Measurements from ENCODE around the gene VAPA. TPM values are rescaled to one million over a fixed set of nuclear protein-coding genes. Genes with fewer than 3 reads are reported as not detected.
A peak's percentile ranks its signal among the peaks of the same experiment; 100 is the strongest.

The VAPA gene
- total and polyA plus RNA-seq, 2 donors (not counting 3 experiments of a cell fraction or from before 2014, with no cell fraction given) = 105 to 163 TPM

DNA sequence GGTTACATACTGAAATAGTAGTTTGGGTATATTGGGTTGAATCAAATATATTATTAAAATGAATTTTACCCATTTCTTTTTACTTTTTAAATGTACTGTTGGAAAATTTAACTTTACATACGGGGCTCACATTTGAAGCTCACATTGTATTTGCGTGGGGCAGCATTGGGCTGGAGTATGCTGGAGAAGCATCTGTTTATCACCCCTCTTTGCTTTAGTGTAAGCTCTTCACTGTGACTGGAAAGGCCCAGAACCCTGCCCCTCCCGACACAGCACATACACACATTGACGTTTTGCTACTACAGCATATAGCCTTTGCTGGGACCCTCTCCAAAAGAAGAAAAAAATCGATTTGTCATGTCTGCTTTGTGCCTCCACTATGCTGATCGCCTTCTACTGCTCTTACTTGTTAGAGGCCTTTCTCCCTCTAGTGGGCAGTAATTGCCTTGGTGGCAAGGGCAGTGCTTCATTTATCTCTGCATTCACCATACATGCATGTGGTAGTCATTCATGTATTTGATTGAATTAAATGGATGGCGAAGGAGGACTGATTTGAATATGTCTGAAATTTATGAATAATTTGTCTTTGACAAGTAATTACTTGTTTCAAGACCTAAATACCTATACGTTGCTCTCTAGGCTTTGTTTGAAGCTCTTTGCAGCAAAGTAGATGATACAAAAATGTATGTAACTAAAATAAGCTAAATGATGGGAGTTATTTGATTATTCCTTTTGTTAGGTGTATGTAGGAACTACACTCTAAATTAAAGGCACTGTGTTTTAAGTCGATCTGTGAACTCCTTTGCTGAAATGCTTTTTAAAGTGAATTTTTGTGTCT lies 37.4 kb downstream of the VAPA start:
- H4K20me1 ChIP-seq (replicated peaks; ENCODE audit: control insufficient read depth, extremely low read depth, insufficient read depth, low read length) = peaks cover 3% of the 10 kb centered on the region
- H3K36me3 ChIP-seq (ENCODE audit: control insufficient read depth in 2 of 2, extremely low read depth in 1 of 2, insufficient read depth in 2 of 2, low read length in 2 of 2) = peaks cover 3 to 14% of the 10 kb centered on the region in 2 experiments
- H3K4me1 ChIP-seq (ENCODE audit: control insufficient read depth, extremely low read depth, insufficient read depth, low read length) = no peaks in the 10 kb centered on the region
- no TSS peak for BruUV-seq (replicated peaks)
- no peaks in the 10 kb centered on the region for H3K9me3 ChIP-seq (replicated peaks; ENCODE audit: control insufficient read depth, insufficient read depth, low read length)
- DNase-seq (ENCODE audit: low read depth, low spot score) (peak; percentile 75), FAIRE-seq (peak; percentile 73)
- H2AFZ ChIP-seq (ENCODE audit: low read depth, low read length) = no peak overlapping the region
- ChIA-PET POLR2A (no interaction called here), CTCF (interaction anchor here (0.5 to 4.3 kb wide), 21 partner anchors 10 to 917 kb away, joined by 3 to 27 read pairs (median 3); partner anchors contain the start of genes RAB31 and VAPA)
- H3K9ac ChIP-seq (replicated peaks; ENCODE audit: extremely low read depth, insufficient read depth, low read length) = no peak overlapping the region
- H3K27ac ChIP-seq (ENCODE audit: insufficient read depth, low read depth, low read length) = no peak overlapping the region
- no peaks in the 10 kb centered on the region for H3K27me3 ChIP-seq (ENCODE audit: control insufficient read depth in 2 of 2, insufficient read depth in 2 of 2, low read length in 2 of 2)
- H3K9me1 ChIP-seq (replicated peaks; ENCODE audit: control insufficient read depth, extremely low read depth, insufficient read depth, low read length) = no peaks in the 10 kb centered on the region
- intact Hi-C loops (cut with micrococcal nuclease) = loop anchor here (1.0 to 5.0 kb wide), 5 partner anchors 38 to 376 kb away; no protein-coding TSS in a partner anchor
- no peak for TF ChIP-seq JUN (IDR thresholded peaks at IDR 0.05; ENCODE audit: borderline replicate concordance, insufficient read depth, insufficient read length, low read depth)
- TF ChIP-seq, protein P1, sequence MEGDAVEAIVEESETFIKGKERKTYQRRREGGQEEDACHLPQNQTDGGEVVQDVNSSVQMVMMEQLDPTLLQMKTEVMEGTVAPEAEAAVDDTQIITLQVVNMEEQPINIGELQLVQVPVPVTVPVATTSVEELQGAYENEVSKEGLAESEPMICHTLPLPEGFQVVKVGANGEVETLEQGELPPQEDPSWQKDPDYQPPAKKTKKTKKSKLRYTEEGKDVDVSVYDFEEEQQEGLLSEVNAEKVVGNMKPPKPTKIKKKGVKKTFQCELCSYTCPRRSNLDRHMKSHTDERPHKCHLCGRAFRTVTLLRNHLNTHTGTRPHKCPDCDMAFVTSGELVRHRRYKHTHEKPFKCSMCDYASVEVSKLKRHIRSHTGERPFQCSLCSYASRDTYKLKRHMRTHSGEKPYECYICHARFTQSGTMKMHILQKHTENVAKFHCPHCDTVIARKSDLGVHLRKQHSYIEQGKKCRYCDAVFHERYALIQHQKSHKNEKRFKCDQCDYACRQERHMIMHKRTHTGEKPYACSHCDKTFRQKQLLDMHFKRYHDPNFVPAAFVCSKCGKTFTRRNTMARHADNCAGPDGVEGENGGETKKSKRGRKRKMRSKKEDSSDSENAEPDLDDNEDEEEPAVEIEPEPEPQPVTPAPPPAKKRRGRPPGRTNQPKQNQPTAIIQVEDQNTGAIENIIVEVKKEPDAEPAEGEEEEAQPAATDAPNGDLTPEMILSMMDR (IDR thresholded peaks at IDR 0.05; ENCODE audit: extremely low read depth in 1 of 2, insufficient read depth in 1 of 2, low read depth in 1 of 2, low read length in 2 of 2) = peak; percentile 63 to 68
- dilution Hi-C loops (cut with MboI; ENCODE audit: extremely low pct_ligation_motif_present, low sequenced_read_pairs) = no loop called here
- H3K4me2 ChIP-seq (ENCODE audit: insufficient read depth, low read length) = no peak overlapping the region
- peaks cover 17% of the 10 kb centered on the region for H3K79me2 ChIP-seq (ENCODE audit: control insufficient read depth, insufficient read depth, low read length)
- no peak overlapping the region for H3K4me3 ChIP-seq (replicated peaks in 1 of 3; ENCODE audit: insufficient read depth in 1 of 3, low read depth in 1 of 3, low read length in 3 of 3)
